Loucy (cell line): Measurements from ENCODE around the gene CFAP92.

Experiments used
- H2AFZ ChIP-seq: fragments of 200-600 bp; sonication (generic); 2 replicates; pipeline ENCODE4 v1.6.0; 2016; ENCODE audit warnings: antibody characterized with exemption, mild to moderate bottlenecking, low read length, moderate library complexity
- H3F3A ChIP-seq: fragments of 200-600 bp; 2 replicates; pipeline ENCODE4 v1.6.0; 2016; ENCODE audit warnings: antibody characterized with exemption, low read depth, mild to moderate bottlenecking
- H3K27me3 ChIP-seq: fragments of 200-600 bp; sonication (generic); 2 replicates; pipeline ENCODE4 v1.6.1; 2014; ENCODE audit warnings: low read length, mild to moderate bottlenecking; ENCODE audit not compliant: insufficient read depth, poor library complexity, severe bottlenecking
- H3K36me3 ChIP-seq: fragments of 200-600 bp; sonication (generic); 2 replicates; pipeline ENCODE4 v1.6.1; 2016; ENCODE audit warnings: low read length; ENCODE audit not compliant: insufficient read depth
- H3K4me1 ChIP-seq: fragments of 200-600 bp; sonication (generic); 2 replicates; pipeline ENCODE4 v1.5.1; 2014; ENCODE audit warnings: low read length, mild to moderate bottlenecking; ENCODE audit not compliant: insufficient read depth, poor library complexity, severe bottlenecking
- H3K4me2 ChIP-seq: fragments of 200-600 bp; sonication (generic); 2 replicates; pipeline ENCODE4 v1.6.0; 2014; ENCODE audit warnings: antibody characterized with exemption, low read length, low read depth, mild to moderate bottlenecking; ENCODE audit not compliant: poor library complexity, severe bottlenecking
- H3K4me3 ChIP-seq: fragments of 200-600 bp; sonication (generic); 2 replicates; pipeline ENCODE4 v1.5.1; 2014; ENCODE audit warnings: low read length, mild to moderate bottlenecking, mixed read lengths; ENCODE audit not compliant: poor library complexity, severe bottlenecking
- H3K79me2 ChIP-seq: fragments of 200-600 bp; sonication (generic); 2 replicates; pipeline ENCODE4 v1.6.1; 2014; ENCODE audit warnings: low read length; ENCODE audit not compliant: insufficient read depth
- H3K9ac ChIP-seq: fragments of 200-600 bp; sonication (generic); 2 replicates; pipeline ENCODE4 v1.6.0; 2014; ENCODE audit warnings: mild to moderate bottlenecking, low read depth, low read length, moderate library complexity; ENCODE audit not compliant: poor library complexity, severe bottlenecking
- H3K9me2 ChIP-seq: fragments of 200-600 bp; sonication (generic); replicated peaks from 2 replicates; pipeline ENCODE4 v1.6.1; 2016; ENCODE audit warnings: low read depth, low read length, mixed read lengths
- H3K9me3 ChIP-seq: fragments of 200-600 bp; sonication (generic); 2 replicates; pipeline ENCODE4 v1.6.1; 2014; ENCODE audit warnings: mild to moderate bottlenecking, antibody characterized with exemption, low read length, low read depth; ENCODE audit not compliant: insufficient read depth
- H4K20me1 ChIP-seq: fragments of 200-600 bp; sonication (generic); 2 replicates; pipeline ENCODE4 v1.6.0; 2014; ENCODE audit warnings: antibody characterized with exemption, low read length, mild to moderate bottlenecking; ENCODE audit not compliant: insufficient read depth, poor library complexity, severe bottlenecking
- CTCF ChIP-seq: fragments of 200-600 bp; sonication (generic); conservative IDR thresholded peaks from 2 replicates; pipeline ENCODE4 v1.5.1; 2014; ENCODE audit warnings: mild to moderate bottlenecking, antibody characterized with exemption, low read length
- EZH2phosphoT487 ChIP-seq: fragments of 200-600 bp; IDR thresholded peaks from 2 replicates; pipeline ENCODE4 v1.6.1; 2018; ENCODE audit warnings: antibody characterized with exemption, mild to moderate bottlenecking, moderate library complexity, borderline replicate concordance

CFAP92 gene

GRCh38 chr3:128946411-128946810, 47.5 kb downstream of the CFAP92 start:
- Histone ChIP-seq H3K9me2 (no peaks in the 10 kb centered on the region), H3K4me2 (no peak overlapping the region), H4K20me1 (no peaks in the 10 kb centered on the region), H3K4me1 (no peaks in the 10 kb centered on the region), H3K9me3 (no peaks in the 10 kb centered on the region), H3F3A (no peaks in the 10 kb centered on the region), H3K9ac (no peak overlapping the region), H3K27me3 (no peaks in the 10 kb centered on the region), H3K79me2 (no peaks in the 10 kb centered on the region), H2AFZ (no peak overlapping the region), H3K36me3 (no peaks in the 10 kb centered on the region), H3K4me3 (no peak overlapping the region)
- TF ChIP-seq EZH2phosphoT487: no peak
- no peak for TF ChIP-seq CTCF

- Histone ChIP-seq H2AFZ (no peak overlapping the region), H3K79me2 (no peaks in the 10 kb centered on the region), H3K36me3 (no peaks in the 10 kb centered on the region), H3K9me2 (no peaks in the 10 kb centered on the region), H3K9me3 (no peaks in the 10 kb centered on the region), H3K4me3 (no peak overlapping the region), H3K4me2 (no peak overlapping the region), H3K4me1 (no peaks in the 10 kb centered on the region), H3K9ac (no peak overlapping the region), H3K27me3 (no peaks in the 10 kb centered on the region), H4K20me1 (no peaks in the 10 kb centered on the region), H3F3A (no peaks in the 10 kb centered on the region)
- TF ChIP-seq EZH2phosphoT487 (no peak), CTCF (no peak)
Measured at GRCh38 chr3:128945878-128946175, 48.0 kb downstream of the CFAP92 start.

GRCh38 chr3:128945041-128945877, 48.6 kb downstream of the CFAP92 start:
- H3K4me2 ChIP-seq: no peak overlapping the region
- no peaks in the 10 kb centered on the region for H4K20me1 ChIP-seq
- H3K4me1 ChIP-seq: no peaks in the 10 kb centered on the region
- no peaks in the 10 kb centered on the region for H3K27me3 ChIP-seq
- no peaks in the 10 kb centered on the region for H3K36me3 ChIP-seq
- TF ChIP-seq CTCF (no peak), EZH2phosphoT487 (no peak)
- no peak overlapping the region for H2AFZ ChIP-seq
- no peaks in the 10 kb centered on the region for H3K79me2 ChIP-seq
- H3K9me2 ChIP-seq: no peaks in the 10 kb centered on the region
- H3K4me3 ChIP-seq: no peak overlapping the region
- H3K9ac ChIP-seq: no peak overlapping the region
- H3K9me3 ChIP-seq: no peaks in the 10 kb centered on the region
- no peaks in the 10 kb centered on the region for H3F3A ChIP-seq
